B cell (primary cell): ENCODE results near the gene BANF2. TPM values are rescaled to one million over a fixed set of nuclear protein-coding genes. Genes with fewer than 3 reads are reported as not detected.

ENCODE experiments used
- ATAC-seq: fragments of 200-7000 bp; cut with Tn5 transposase; one replicate; pipeline ENCODE4 v1.10.0; 2021; ENCODE audit warnings: low read depth, mild to moderate bottlenecking, moderate number of reproducible peaks, moderate library complexity
- CTCF ChIA-PET: fragments of 350-600 bp; sonication (Branson Sonifier 250); formaldehyde crosslinking; loops from one replicate; lab custom pipeline; 2021; ENCODE audit warnings: antibody characterized with exemption, inconsistent platforms; lab: Charles Lee
- POLR2A ChIA-PET: fragments of 350-600 bp; sonication (Branson Sonifier 250); formaldehyde crosslinking; loops from one replicate; lab custom pipeline; 2021; ENCODE audit warnings: antibody characterized with exemption; lab: Charles Lee
- DNase-seq: peaks from one replicate; pipeline ENCODE4 v3.0.0; 2013
- H2AFZ ChIP-seq: 2 replicates; pipeline ENCODE4 v1.6.1; 2012; ENCODE audit warnings: mild to moderate bottlenecking, low read depth, low read length; ENCODE audit not compliant: insufficient read depth, poor library complexity, severe bottlenecking
- H3K27ac ChIP-seq, 2 donors: 1 replicate in 1 of 2; 2 replicates in 1 of 2; pipeline ENCODE4 v1.5.1; 2012 to 2013; ENCODE audit warnings: low read length in 2 of 2, mild to moderate bottlenecking in 2 of 2, moderate library complexity in 1 of 2
- H3K27me3 ChIP-seq, 4 experiments: fragments of 200-600 bp in 1 of 4; sonication (generic) in 1 of 4; replicated peaks in 1 of 4; 1 replicate in 2 of 4; 2 replicates in 2 of 4; pipeline versions ENCODE4 v1.6.1 to v1.7.0; 2013 to 2016; ENCODE audit warnings: low read length in 3 of 4, mild to moderate bottlenecking in 2 of 4, mixed read lengths in 1 of 4, moderate library complexity in 1 of 4; ENCODE audit not compliant: insufficient read depth in 4 of 4, control insufficient read depth in 3 of 4; ENCODE audit errors: control extremely low read depth in 1 of 4
- H3K36me3 ChIP-seq, 2 experiments: replicated peaks in 1 of 2; 1 replicate in 1 of 2; 2 replicates in 1 of 2; pipeline versions ENCODE4 v1.6.1 to v1.7.1; 2013; ENCODE audit warnings: low read length in 1 of 2; ENCODE audit not compliant: insufficient read depth in 2 of 2, control insufficient read depth in 1 of 2; ENCODE audit errors: control extremely low read depth in 1 of 2, extremely low read depth in 1 of 2
- H3K4me1 ChIP-seq, 2 donors: fragments of 200-600 bp in 1 of 2; sonication (generic) in 1 of 2; 1 replicate in 1 of 2; 2 replicates in 1 of 2; pipeline versions ENCODE4 v1.5.1 to v1.6.1; 2013 to 2017; ENCODE audit warnings: low read length in 2 of 2; ENCODE audit not compliant: control insufficient read depth in 2 of 2, insufficient read depth in 2 of 2
- H3K4me2 ChIP-seq: replicated peaks from 2 replicates; pipeline ENCODE3; 2012; ENCODE audit warnings: mild to moderate bottlenecking, low read depth, low read length; ENCODE audit not compliant: poor library complexity, severe bottlenecking
- H3K4me3 ChIP-seq, 5 experiments: fragments of 200-600 bp in 1 of 5; sonication (generic) in 1 of 5; 1 replicate in 3 of 5; 2 replicates in 2 of 5; pipeline versions ENCODE4 v1.5.1 to v1.7.0; 2011 to 2016; ENCODE audit warnings: low read length in 4 of 5, mild to moderate bottlenecking in 4 of 5, low read depth in 2 of 5, control low read depth in 1 of 5, moderate library complexity in 1 of 5; ENCODE audit not compliant: insufficient read depth in 1 of 5; ENCODE audit errors: control extremely low read depth in 1 of 5, extremely low read depth in 1 of 5
- H3K79me2 ChIP-seq: fragments of 200-600 bp; sonication (generic); one replicate; pipeline ENCODE4 v1.6.0; 2016; ENCODE audit warnings: low read length; ENCODE audit not compliant: control insufficient read depth, insufficient read depth
- H3K9ac ChIP-seq: fragments of 200-600 bp; sonication (generic); 2 replicates; pipeline ENCODE4 v1.6.1; 2017; ENCODE audit warnings: mild to moderate bottlenecking, low read length, moderate library complexity
- H3K9me3 ChIP-seq, 3 donors: one replicate each; pipeline versions ENCODE4 v1.6.1 to v1.7.1; 2013; ENCODE audit warnings: low read length in 2 of 3; ENCODE audit not compliant: control insufficient read depth in 2 of 3, insufficient read depth in 1 of 3; ENCODE audit errors: control extremely low read depth in 1 of 3
- H4K20me1 ChIP-seq: 2 replicates; pipeline ENCODE4 v1.6.0; 2012; ENCODE audit warnings: mild to moderate bottlenecking, low read length; ENCODE audit not compliant: insufficient read depth, control insufficient read depth, poor library complexity, severe bottlenecking
- H3K27ac Mint-ChIP-seq: one replicate; pipeline ENCODE4 v1.8.0; 2021; ENCODE audit warnings: mixed read lengths
- H3K27me3 Mint-ChIP-seq: one replicate; pipeline ENCODE4 v1.8.0; 2021; ENCODE audit warnings: mixed read lengths
- H3K4me1 Mint-ChIP-seq: one replicate; pipeline ENCODE4 v1.8.0; 2021; ENCODE audit warnings: mixed read lengths
- H3K4me3 Mint-ChIP-seq: one replicate; pipeline ENCODE4 v1.8.0; 2021; ENCODE audit warnings: mixed read lengths
- H3K9me3 Mint-ChIP-seq: one replicate; pipeline ENCODE4 v1.8.0; 2022; ENCODE audit warnings: mixed read lengths; ENCODE audit not compliant: insufficient read depth
- EZH2 ChIP-seq: IDR thresholded peaks from 2 replicates; pipeline ENCODE4 v1.6.1; 2012; ENCODE audit warnings: borderline replicate concordance, low read depth, mild to moderate bottlenecking, moderate library complexity, low read length; ENCODE audit not compliant: insufficient read depth, poor library complexity, severe bottlenecking
- WGBS: methylation state at CpG from one replicate; pipeline ENCODE4 v1.1.5; 2013; ENCODE audit warnings: missing lambda C conversion rate; ENCODE audit not compliant: insufficient coverage; 5-methylcytosine and 5-hydroxymethylcytosine counted together
- intact Hi-C: fragments of 100-400 bp; cut with micrococcal nuclease; formaldehyde crosslinking; loops from one replicate; pipeline ENCODE4 v1.10.0; 2022
- polyA plus RNA-seq: library from polyadenylated mRNA; depleted of rRNA; stranded (reverse); fragments of >200 nt; gene quantifications from 2 replicates; pipeline ENCODE4 v1.2.3, GENCODE V29; 2012
- total RNA-seq, 2 donors: library from RNA; stranded (reverse); fragments of 120-200 nt in 1 of 2; gene quantifications; 1 replicate in 1 of 2; 2 replicates in 1 of 2; pipeline versions ENCODE4 v1.2.3 to v1.2.4, GENCODE V29; 2013 to 2022
- TF ChIP-seq, protein P1 (sequence below): fragments of 200-600 bp; IDR thresholded peaks from one replicate; pipeline ENCODE4 v1.8.0; 2022; ENCODE audit warnings: antibody characterized with exemption, mild to moderate bottlenecking

BANF2 gene
- total and polyA plus RNA-seq, 2 donors (not counting 1 experiment from before 2014, with no cell fraction given) = not detected

DNA sequence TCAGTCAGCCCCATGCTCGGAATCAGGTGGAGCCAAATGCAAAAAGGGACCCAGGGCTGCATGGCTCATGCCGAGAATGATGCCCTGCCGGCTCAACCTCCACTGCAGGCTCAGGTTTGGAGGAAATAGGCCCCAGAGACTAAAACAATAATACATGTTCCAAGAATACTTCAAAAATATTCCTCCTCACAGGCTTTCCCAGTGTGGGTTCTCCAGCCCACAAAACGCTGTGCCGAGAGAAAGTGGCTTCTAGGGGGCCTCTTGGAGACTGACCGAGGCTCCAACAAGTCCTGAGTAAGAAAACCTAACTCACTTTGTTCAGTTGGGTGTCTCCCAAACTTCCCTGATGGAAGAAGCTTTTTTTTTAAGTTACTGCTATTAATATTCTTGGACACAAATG is 73.9 kb downstream of the BANF2 start:
- Histone ChIP-seq H3K79me2 (no peaks in the 10 kb centered on the region), H3K4me2 (no peak overlapping the region), H3K4me3 (no peak overlapping the region), H3K9me3 (no peaks in the 10 kb centered on the region), H3K4me1 (no peaks in the 10 kb centered on the region), H3K27me3 (no peaks in the 10 kb centered on the region), H3K27ac (no peak overlapping the region), H3K36me3 (no peaks in the 10 kb centered on the region), H3K9ac (no peak overlapping the region), H2AFZ (no peak overlapping the region), H4K20me1 (no peaks in the 10 kb centered on the region)
- H3K4me1 Mint-ChIP-seq = no peaks in the 10 kb centered on the region
- H3K4me3 Mint-ChIP-seq = no peak overlapping the region
- POLR2A ChIA-PET = no interaction called here
- DNase-seq (no peak), ATAC-seq (no peak)
- CTCF ChIA-PET = interaction anchor here (0.6 kb wide), 1 partner anchor 222 kb away, joined by 3 read pairs; no protein-coding TSS in a partner anchor
- TF ChIP-seq, protein P1, sequence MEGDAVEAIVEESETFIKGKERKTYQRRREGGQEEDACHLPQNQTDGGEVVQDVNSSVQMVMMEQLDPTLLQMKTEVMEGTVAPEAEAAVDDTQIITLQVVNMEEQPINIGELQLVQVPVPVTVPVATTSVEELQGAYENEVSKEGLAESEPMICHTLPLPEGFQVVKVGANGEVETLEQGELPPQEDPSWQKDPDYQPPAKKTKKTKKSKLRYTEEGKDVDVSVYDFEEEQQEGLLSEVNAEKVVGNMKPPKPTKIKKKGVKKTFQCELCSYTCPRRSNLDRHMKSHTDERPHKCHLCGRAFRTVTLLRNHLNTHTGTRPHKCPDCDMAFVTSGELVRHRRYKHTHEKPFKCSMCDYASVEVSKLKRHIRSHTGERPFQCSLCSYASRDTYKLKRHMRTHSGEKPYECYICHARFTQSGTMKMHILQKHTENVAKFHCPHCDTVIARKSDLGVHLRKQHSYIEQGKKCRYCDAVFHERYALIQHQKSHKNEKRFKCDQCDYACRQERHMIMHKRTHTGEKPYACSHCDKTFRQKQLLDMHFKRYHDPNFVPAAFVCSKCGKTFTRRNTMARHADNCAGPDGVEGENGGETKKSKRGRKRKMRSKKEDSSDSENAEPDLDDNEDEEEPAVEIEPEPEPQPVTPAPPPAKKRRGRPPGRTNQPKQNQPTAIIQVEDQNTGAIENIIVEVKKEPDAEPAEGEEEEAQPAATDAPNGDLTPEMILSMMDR = no peak
- TF ChIP-seq EZH2 = no peak
- WGBS = 85% methylated on average over 5 of the region's 6 CpGs
- H3K27me3 Mint-ChIP-seq = peaks cover 6% of the 10 kb centered on the region
- peaks cover 2% of the 10 kb centered on the region for H3K9me3 Mint-ChIP-seq
- intact Hi-C loops = no loop called here
- H3K27ac Mint-ChIP-seq = no peak overlapping the region

DNA sequence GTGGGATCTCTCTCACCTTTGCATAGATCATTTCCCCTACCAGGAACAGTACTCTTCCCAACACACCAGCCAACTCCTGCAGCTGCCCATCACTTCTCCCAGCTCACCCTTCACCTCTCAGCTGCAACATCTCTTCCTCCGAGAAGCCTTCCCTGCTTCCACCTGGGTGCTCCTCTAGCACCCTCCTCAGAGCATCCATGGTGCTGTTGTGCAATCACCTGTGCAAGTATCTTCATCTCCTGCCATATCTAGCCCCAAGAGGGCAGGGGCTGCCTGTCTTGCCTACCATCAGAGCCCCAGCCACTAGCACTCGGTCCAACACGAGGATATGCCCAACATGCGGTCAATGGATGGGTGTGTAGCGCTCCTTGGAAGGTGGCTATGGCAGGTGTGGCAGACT is 75.8 kb downstream of the BANF2 start:
- Histone ChIP-seq H3K4me2 (no peak overlapping the region), H3K79me2 (no peaks in the 10 kb centered on the region), H3K9me3 (peaks cover 0 to 5% (median 0%) of the 10 kb centered on the region in 3 donors), H3K27me3 (no peaks in the 10 kb centered on the region), H3K9ac (no peak overlapping the region), H3K36me3 (no peaks in the 10 kb centered on the region), H2AFZ (no peak overlapping the region), H3K4me3 (no peak overlapping the region), H4K20me1 (no peaks in the 10 kb centered on the region), H3K27ac (no peak overlapping the region), H3K4me1 (no peaks in the 10 kb centered on the region)
- POLR2A ChIA-PET = no interaction called here
- WGBS = 94% methylated on average over 5 of the region's 5 CpGs
- intact Hi-C loops = no loop called here
- no peaks in the 10 kb centered on the region for H3K4me1 Mint-ChIP-seq
- peaks cover 2% of the 10 kb centered on the region for H3K9me3 Mint-ChIP-seq
- ATAC-seq (no peak), DNase-seq (no peak)
- H3K4me3 Mint-ChIP-seq = no peak overlapping the region
- CTCF ChIA-PET = no interaction called here
- H3K27me3 Mint-ChIP-seq = peaks cover 6% of the 10 kb centered on the region
- no peak overlapping the region for H3K27ac Mint-ChIP-seq
- TF ChIP-seq, protein P1 = no peak
- TF ChIP-seq EZH2 = no peak
